HG03139 (cell line): ENCODE results near the gene ASB2.

ENCODE experiments used
- ATAC-seq: cut with Tn5 transposase; IDR thresholded peaks from one replicate; pipeline ENCODE4 v1.9.1; 2021; ENCODE audit not compliant: unreplicated experiment

The ASB2 gene

GRCh38 chr14:93930989-93931307 lies 45.4 kb downstream of the ASB2 start:
- no peak for ATAC-seq

GRCh38 chr14:93930296-93930988 lies 45.9 kb downstream of the ASB2 start:
- ATAC-seq = no peak

GRCh38 chr14:93929657-93930056 lies 46.7 kb downstream of the ASB2 start:
- ATAC-seq = no peak

- no peak for ATAC-seq
Measured at GRCh38 chr14:93929048-93929535, 47.3 kb downstream of the ASB2 start.

GRCh38 chr14:93928184-93929047 lies 48.0 kb downstream of the ASB2 start:
- ATAC-seq = no peak

- ATAC-seq = no peak
Measured at GRCh38 chr14:93927800-93928145, 48.6 kb downstream of the ASB2 start.

GRCh38 chr14:93926873-93927799 lies 49.2 kb downstream of the ASB2 start, which contains the start of gene FAM181A:
FAM181A (plus strand) TSS chr14:93927344; CDS start chr14:93928286, 942 bp downstream.
- no peak for ATAC-seq

GRCh38 chr14:93926245-93926872 lies 50.0 kb downstream of the ASB2 start:
- ATAC-seq = no peak

- ATAC-seq = no peak
Measured at GRCh38 chr14:93925374-93925895, 50.9 kb downstream of the ASB2 start.

- no peak for ATAC-seq
Measured at GRCh38 chr14:93924592-93925355, 51.6 kb downstream of the ASB2 start.

- ATAC-seq = no peak
Measured at GRCh38 chr14:93923626-93924025, 52.7 kb downstream of the ASB2 start.

GRCh38 chr14:93921001-93921806 lies 55.2 kb downstream of the ASB2 start:
- no peak for ATAC-seq

GRCh38 chr14:93917141-93917540 lies 59.2 kb downstream of the ASB2 start:
- no peak for ATAC-seq

GRCh38 chr14:93916498-93916897 lies 59.9 kb downstream of the ASB2 start:
- ATAC-seq = no peak

GRCh38 chr14:93915800-93916199 lies 60.6 kb downstream of the ASB2 start:
- ATAC-seq = no peak

- no peak for ATAC-seq
Measured at GRCh38 chr14:93915070-93915705, 61.2 kb downstream of the ASB2 start.

- ATAC-seq = no peak
Measured at GRCh38 chr14:93914278-93914677, 62.1 kb downstream of the ASB2 start.

- ATAC-seq = no peak
Measured at GRCh38 chr14:93912782-93913181, 63.6 kb downstream of the ASB2 start.
